Neutrophil (primary cell): Measurements from ENCODE around the gene HLTF.

Experiments used
- H3K27ac ChIP-seq: fragments of 200-600 bp; sonication (generic); 2 replicates; pipeline ENCODE4 v1.5.1; 2016; ENCODE audit warnings: mild to moderate bottlenecking, moderate library complexity
- H3K27me3 ChIP-seq: fragments of 200-600 bp; sonication (generic); 2 replicates; pipeline ENCODE4 v1.6.0; 2016; ENCODE audit warnings: mild to moderate bottlenecking
- H3K36me3 ChIP-seq: fragments of 200-600 bp; sonication (generic); 2 replicates; pipeline ENCODE4 v1.5.1; 2017
- H3K4me1 ChIP-seq, 2 experiments: fragments of 200-600 bp in 1 of 2; sonication (generic) in 1 of 2; 1 replicate in 1 of 2; 2 replicates in 1 of 2; pipeline versions ENCODE4 v1.5.1 to v1.6.1; 2013 to 2016; ENCODE audit warnings: low read depth in 1 of 2, low read length in 1 of 2, mild to moderate bottlenecking in 1 of 2, moderate library complexity in 1 of 2; ENCODE audit not compliant: control insufficient read depth in 1 of 2, insufficient read depth in 1 of 2
- H3K4me3 ChIP-seq, 2 experiments: fragments of 200-600 bp in 1 of 2; sonication (generic) in 1 of 2; 1 replicate in 1 of 2; 2 replicates in 1 of 2; pipeline ENCODE4 v1.5.1; 2013 to 2016; ENCODE audit warnings: low read depth in 1 of 2, low read length in 1 of 2, mild to moderate bottlenecking in 1 of 2, moderate library complexity in 1 of 2
- H3K9me3 ChIP-seq: fragments of 200-600 bp; sonication (generic); 2 replicates; pipeline ENCODE4 v1.5.1; 2016
- CTCF ChIP-seq: fragments of 200-600 bp; sonication (generic); IDR thresholded peaks from 2 replicates; pipeline ENCODE4 v1.5.1; 2016; ENCODE audit warnings: antibody characterized with exemption

HLTF gene

GRCh38 chr3:149122721-149123578 is 36.6 kb upstream of the HLTF start:
- H3K36me3 ChIP-seq = no peaks in the 10 kb centered on the region
- no peak overlapping the region for H3K27ac ChIP-seq
- H3K27me3 ChIP-seq = peaks cover 8% of the 10 kb centered on the region
- no peak for TF ChIP-seq CTCF
- no peaks in the 10 kb centered on the region for H3K4me1 ChIP-seq
- no peak overlapping the region for H3K4me3 ChIP-seq
- H3K9me3 ChIP-seq = no peaks in the 10 kb centered on the region

GRCh38 chr3:149120051-149120972 is 34.0 kb upstream of the HLTF start:
- Histone ChIP-seq H3K27ac (no peak overlapping the region), H3K27me3 (no peaks in the 10 kb centered on the region), H3K9me3 (no peaks in the 10 kb centered on the region), H3K4me3 (no peak overlapping the region), H3K36me3 (no peaks in the 10 kb centered on the region), H3K4me1 (no peaks in the 10 kb centered on the region)
- no peak for TF ChIP-seq CTCF

GRCh38 chr3:149119466-149119865 is 33.1 kb upstream of the HLTF start:
- Histone ChIP-seq H3K27ac (no peak overlapping the region), H3K36me3 (no peaks in the 10 kb centered on the region), H3K27me3 (no peaks in the 10 kb centered on the region), H3K4me1 (no peaks in the 10 kb centered on the region), H3K4me3 (no peak overlapping the region), H3K9me3 (no peaks in the 10 kb centered on the region)
- no peak for TF ChIP-seq CTCF

DNA sequence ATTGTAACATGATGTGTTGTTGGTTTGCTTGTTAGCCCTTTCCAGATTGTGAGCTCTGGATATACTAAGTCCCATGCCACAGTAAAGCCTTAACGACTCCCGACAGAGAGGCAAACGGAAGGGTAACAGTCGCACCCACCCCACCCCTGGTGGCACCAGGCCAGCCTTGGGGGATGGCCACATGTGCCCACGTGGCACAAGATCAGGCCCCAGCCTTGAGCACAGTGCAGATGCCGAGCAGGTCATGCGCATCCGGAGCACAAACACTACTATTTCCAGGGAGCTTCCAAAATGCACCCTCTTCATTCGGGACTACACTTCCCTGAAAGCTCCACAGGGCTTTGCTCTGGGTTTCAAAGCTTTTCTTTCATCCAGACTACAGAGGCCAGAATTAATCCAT is 32.4 kb upstream of the HLTF start:
- Histone ChIP-seq H3K4me1 (no peaks in the 10 kb centered on the region), H3K9me3 (no peaks in the 10 kb centered on the region), H3K36me3 (no peaks in the 10 kb centered on the region), H3K27ac (no peak overlapping the region), H3K27me3 (no peaks in the 10 kb centered on the region), H3K4me3 (no peak overlapping the region)
- TF ChIP-seq CTCF = no peak

DNA sequence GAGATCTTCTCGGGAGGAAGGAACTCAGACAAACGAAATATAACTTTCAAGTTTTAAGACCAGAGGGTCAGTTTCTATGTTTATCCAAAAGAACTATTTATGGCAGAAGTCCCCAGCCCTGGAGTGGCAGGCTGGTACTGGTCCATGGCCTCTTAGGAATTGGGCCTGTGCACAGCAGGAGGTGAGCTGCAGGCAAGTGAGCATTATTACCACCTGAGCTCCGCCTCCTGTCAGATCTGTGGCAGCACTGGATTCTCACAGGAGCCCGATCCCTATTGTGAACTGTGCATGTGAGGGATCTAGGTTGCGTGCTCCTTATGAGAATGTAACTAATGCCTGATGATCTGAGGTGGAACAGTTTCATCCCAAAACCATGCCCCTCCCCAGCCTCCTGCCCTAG is 28.8 kb upstream of the HLTF start:
- H3K4me3 ChIP-seq = no peak overlapping the region
- H3K36me3 ChIP-seq = no peaks in the 10 kb centered on the region
- H3K27ac ChIP-seq = no peak overlapping the region
- no peaks in the 10 kb centered on the region for H3K27me3 ChIP-seq
- no peak for TF ChIP-seq CTCF
- H3K9me3 ChIP-seq = no peaks in the 10 kb centered on the region
- no peaks in the 10 kb centered on the region for H3K4me1 ChIP-seq
